CD4-positive, alpha-beta T cell treated with Interleukin-2 at 100 ng/mL for 4 hours (primary cell): ENCODE results near the gene RGS7.
"Not testable (repeated sequence)": the region's sequence is repeated elsewhere in the genome, so short reads cannot be mapped to it uniquely, and the experiment has no call there.

ENCODE experiments used
- DNase-seq: peaks from one replicate; pipeline ENCODE4 v3.0.0-alpha.2; 2020; ENCODE audit warnings: low spot score

RGS7 gene

DNA sequence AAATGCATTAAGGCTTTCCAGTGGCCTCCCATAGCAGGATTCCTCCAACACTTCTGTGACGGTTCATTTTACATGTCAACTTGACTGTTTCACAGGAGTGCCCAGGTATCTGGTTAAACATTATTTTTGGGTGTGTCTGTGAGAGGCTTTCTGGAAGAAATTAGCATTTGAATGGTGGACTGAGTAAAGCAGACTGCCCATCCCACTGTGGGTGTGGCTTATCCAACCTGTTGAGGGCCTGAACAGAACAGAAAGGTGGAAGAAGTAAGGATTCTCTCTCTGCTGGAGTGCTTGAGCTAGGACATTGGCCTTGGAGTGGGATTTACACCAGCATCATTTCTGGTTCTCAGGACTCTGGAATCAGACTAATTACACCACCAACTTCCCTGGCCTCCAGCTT is 85.6 kb downstream of the RGS7 start:
- DNase-seq: no peak

DNA sequence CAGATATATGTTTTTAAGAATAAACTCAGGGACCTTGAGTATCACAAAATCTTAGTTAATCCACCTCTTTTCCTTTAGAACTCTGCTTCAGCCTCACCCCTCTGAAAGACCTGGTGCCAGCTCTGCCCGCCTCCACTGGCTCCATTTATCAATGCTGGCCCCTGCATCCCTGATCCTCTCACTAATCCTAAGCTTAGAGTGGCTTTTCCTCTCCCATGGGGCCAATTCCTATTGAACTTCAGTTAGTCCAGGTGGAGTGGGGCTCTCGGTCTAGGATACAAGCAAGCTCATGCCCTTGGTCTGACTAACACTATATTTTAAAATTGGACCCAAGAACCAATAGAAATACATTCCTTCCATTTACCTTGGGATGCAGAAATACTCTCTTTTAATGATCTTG is 87.0 kb downstream of the RGS7 start:
- no peak for DNase-seq

GRCh38 chr1:241269116-241269515 is 87.9 kb downstream of the RGS7 start:
- no peak for DNase-seq

DNA sequence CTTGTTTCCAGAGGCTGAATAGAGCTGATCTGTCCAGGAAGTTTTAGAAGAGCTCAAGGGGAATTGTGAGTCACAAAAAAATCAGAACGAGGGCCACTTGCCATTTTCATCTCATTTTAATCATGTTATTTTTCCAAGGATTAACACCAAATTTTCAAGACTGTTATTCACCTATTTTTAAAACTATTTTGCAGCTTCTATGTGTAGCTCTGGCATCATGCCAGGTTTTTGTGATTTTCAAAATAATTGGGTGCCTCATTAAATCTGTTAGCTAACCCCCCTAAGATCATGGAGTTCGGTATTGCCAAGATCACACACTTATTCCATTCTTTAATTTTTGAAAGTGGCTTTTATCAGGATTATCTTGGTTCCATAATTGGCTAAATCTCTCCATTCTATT is 90.9 kb downstream of the RGS7 start:
- DNase-seq: no peak

GRCh38 chr1:241265428-241265827 is 91.6 kb downstream of the RGS7 start:
- no peak for DNase-seq

- DNase-seq: no peak
Observed at GRCh38 chr1:241263346-241263745, 93.7 kb downstream of the RGS7 start.

DNA sequence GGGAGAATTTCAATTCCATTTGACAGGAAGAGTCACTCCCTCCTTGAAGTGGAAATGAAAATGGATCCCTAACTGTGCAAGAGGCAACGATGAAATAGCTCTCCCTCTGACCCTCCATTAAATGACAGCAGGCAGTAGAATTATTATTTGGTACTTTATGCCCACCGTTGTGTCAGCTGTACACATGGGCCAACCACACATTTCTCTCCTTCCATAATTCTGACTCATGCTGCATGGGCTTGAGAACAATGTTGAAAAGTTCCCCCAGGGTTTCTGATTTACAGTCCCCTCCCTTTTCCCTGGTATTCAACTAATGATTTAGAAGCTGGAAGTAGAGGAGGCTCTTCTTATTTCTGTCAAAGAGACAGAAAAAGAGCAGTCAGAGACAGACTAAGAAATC is 103.5 kb downstream of the RGS7 start:
- DNase-seq: no peak

DNA sequence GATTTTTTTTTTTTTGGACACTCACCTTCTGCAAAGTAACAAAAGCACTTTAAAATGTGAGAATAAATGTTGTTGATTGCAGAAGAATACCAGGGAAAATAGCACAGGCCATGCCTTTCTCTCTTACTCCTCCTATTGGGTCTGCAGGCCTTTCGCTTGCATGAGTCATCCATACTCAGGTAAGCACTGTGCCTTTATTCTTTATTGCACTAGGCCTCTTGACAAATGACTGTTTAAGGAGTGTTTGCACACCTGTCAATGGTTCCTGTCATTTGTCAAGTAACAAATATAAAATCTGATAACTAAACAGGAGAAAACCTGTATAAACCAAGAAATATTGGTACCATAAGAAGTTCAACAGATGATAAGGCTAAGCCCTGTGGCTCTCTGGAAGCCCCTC is 106.5 kb downstream of the RGS7 start:
- no peak for DNase-seq

DNA sequence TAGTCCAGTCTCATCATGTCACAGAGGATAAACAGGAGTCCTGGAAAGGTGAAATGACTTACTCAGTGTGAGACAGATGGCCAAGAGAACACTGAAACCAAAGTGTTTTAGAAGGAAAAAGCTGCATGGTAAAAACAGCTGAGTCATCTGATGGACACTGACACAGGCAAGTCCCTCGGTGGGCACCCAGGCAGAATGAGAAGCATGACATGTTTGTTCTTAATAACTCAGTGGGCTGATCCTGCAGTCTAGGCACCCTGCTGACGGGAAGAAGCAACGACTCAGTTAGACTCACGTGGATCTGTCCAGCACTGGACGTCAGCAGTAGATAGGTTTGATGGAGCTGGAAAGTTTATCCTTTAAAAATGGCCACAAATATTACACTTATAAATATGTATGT is 116.9 kb downstream of the RGS7 start:
- DNase-seq: no peak

DNA sequence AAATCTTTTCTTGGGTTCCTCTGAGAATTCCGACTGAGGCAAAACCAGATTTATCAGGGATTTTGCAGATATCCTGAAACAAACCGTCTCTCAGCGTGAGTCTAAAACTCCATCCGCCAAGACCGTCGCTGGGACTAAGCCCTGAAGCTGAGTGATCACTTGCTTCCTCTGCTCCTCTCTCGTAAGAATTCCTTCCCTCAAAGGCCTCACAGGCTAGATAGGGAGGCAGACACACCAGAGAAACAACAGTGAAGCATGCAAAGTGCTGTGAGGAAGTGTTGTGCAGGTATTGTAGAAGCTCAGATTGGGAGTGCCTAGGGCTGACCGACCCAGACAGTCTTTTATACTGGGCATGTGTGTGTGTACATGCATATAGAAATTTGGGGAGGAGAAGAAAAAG is 119.1 kb downstream of the RGS7 start:
- DNase-seq: no peak

GRCh38 chr1:241235256-241235897 is 121.6 kb downstream of the RGS7 start:
- no peak for DNase-seq

DNA sequence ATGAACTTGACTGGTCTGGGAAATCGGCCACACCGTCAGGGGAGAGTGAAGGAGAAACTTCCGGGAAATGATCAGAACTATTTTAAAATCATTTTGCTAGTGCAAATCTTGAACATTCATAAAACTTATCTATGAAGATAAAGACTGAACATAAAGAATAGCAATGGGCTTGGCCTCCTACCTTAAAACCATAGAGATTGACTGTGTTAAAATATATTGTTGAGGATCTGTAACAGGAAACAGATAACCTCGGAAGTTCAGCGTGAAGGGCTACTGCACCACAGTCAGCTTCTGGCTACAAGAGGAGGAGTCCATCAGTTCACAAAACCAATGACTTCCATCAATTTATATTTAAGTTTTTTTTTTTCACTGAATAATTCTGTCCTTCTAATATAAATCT is 127.3 kb downstream of the RGS7 start:
- DNase-seq: no peak

DNA sequence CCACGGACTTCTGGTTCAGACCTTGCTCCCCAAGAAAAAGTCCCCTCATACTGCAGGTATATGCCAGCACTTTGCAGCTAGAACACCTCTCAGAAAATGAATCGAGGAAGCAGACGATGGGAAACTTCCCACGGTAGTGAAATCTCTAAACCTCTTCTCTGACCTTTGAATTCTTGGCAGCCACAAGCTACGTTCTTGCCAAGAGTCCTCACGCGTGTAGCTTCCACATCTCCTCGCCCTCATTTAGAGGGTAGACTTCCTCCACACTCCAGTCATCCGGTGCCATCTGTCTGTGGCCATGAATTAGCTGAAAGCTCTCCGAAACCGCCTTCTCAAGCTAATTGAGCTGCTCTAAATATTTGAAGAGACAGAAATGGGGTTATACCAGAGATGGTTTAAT is 127.8 kb downstream of the RGS7 start:
- DNase-seq: no peak

GRCh38 chr1:241228339-241228738 is 128.7 kb downstream of the RGS7 start:
- no peak for DNase-seq

DNA sequence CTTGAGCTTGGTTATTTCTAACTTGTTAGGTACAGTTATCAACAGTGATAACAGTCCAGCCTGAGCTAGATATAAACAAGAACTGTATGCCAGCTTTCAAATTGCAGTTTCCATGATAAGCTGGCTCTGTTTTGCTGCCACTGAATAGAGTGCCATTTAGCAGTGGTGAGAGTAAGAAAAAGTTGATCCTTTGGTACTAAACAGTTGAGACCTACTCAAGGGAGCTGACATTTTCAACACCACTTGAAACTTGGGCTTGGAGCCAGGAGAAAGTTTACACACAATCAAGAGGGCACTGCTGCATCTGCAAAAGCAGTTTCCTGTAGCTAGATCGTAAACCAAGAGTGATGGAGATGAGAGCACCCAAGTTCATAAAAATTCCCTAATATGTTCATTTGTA is 131.3 kb downstream of the RGS7 start:
- DNase-seq: no peak

GRCh38 chr1:241224189-241224588 is 132.8 kb downstream of the RGS7 start:
- not testable (repeated sequence) for DNase-seq

- not testable (repeated sequence) for DNase-seq
Observed at GRCh38 chr1:241222813-241223212, 134.2 kb downstream of the RGS7 start.

DNA sequence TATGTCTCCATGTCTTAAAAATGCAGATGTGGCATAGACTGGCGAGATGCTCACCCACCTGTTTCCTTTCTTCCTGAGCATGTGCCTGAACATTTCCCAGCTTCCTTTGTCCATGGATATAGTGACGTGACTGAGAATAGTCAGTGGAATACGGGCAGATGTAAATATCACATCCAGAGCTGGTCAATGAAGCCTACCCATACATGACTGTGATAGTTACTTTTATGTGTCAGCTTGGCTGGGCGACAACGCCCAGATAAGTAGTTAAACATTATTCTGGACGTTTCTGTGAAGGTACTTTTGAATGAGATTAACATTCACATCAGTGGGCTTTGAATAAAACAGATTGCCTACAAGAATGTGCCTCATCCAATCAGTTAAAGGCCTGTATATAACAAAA is 135.7 kb downstream of the RGS7 start:
- DNase-seq: no peak

DNA sequence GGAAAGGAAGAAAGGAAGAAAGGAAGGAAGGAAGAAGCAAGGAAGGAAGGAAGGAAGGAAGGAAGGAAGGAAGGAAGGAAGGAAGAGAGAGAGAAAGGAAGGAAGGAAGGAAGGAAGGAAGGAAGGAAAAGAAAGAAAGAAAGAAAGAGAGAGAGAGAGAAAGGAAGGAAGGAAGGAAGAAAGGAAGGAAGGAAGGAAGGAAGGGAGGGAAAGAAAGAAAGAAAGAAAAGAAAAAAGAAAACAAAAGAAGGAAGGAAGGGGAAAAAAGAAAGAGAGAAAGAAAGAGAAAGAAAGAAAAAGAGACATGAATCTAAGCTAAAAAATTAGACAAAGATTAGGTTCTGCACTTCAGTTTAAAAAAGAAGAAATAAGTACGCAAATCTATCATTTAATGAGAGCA is 136.1 kb downstream of the RGS7 start:
- not testable (repeated sequence) for DNase-seq

- no peak for DNase-seq
Observed at GRCh38 chr1:241219449-241219848, 137.6 kb downstream of the RGS7 start.

DNA sequence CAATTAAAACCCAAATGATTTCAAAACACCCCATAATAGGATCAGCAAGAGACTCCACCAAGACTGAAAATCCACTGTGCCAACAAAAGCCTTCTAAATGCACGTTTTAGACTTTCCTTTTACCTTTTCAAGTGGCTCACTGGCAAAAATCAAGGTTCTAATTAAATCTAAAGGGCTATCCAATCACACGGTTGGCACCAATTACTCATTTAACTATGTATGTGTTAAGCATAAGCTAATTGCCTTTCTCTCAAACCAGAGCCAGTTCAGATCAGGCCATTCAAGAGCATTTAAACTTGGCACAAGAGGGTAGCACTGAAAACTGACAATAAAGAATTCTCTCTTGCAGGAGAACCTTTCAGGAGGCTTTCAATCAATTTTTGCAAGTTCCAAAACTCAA is 139.5 kb downstream of the RGS7 start:
- no peak for DNase-seq

DNA sequence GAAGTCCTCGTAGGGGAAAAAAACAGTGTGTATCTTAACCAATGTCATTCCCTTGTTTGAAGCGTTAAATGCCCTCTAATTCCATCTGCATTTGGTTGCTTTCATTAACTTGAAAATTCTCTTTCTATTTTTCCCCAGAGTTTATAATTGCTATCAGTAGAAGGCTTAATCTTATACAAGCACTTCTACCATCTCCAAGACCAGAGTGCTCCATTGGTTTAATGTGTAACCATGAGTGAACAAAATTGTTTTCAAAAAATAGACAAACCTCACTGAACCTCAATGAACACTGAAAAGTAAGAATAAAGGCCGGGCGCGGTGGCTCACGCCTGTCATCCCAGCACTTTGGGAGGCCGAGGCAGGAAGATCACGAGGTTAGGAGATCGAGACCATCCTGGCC is 141.3 kb downstream of the RGS7 start:
- DNase-seq: no peak

DNA sequence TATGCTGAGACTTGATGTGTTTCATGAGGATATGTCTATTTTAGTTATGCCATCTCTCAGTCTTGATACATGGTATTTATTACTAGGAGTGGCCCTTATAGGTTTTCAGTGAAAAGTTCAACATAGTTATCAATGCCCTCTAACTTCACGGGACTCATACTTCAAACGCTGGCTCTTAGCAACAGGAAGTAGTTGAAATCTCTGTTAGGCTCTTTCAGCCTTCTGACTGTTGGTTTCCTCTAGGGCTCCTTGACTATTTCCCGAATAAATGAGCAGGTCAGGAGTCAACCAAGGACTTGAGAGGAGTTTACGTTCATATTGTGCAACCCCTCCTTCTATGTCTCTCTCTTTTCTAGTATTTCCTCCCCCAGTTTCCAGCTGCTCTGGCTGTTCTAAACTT is 141.8 kb downstream of the RGS7 start:
- DNase-seq: no peak

- no peak for DNase-seq
Observed at GRCh38 chr1:241213139-241213538, 143.9 kb downstream of the RGS7 start.

- DNase-seq: no peak
Observed at GRCh38 chr1:241212628-241213027, 144.4 kb downstream of the RGS7 start.
